ENCODE results near the gene DSCAML1.

The DSCAML1 gene

DNA sequence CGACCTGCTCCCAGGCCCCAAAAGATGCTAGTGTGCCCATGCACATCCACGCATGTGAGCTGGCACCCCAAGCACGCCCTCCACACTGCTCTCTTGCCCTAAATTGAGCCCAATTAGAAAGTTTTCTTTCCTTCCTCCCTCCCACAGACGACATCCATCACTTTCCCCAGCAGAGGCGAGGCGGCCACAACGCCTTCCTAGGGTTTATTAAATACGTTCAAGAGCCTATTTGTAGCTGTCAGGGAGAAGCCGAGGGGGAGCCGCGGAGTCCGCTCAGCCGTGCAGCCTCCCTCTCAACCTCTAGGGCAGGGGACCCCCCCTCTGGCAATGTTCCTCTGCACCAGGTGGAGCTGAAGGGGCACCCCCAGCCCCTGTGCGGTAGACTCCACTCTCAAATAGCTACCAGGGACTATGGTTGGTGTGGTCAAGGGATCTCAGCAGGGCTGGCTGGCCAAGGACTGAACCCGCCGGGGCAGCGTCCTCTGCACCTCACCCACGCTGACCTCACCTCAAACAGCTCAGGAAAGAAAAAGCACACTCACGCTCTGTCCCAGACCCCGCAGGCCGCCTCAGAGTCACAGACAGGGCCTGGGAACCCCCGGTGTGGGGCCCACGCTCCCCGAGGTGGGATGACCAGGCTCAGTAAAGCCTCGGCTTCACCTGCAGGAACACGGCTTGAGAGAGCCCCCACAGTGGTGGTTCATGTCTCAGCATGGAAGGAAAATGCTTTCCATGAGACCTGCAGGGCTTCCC is 152.4 kb downstream of the DSCAML1 start:
- H3K27me3 ChIP-seq = peaks cover 0 to 40% of the 10 kb centered on the region in 2 donors
- H3K4me3 ChIP-seq = no peak overlapping the region
- no peak overlapping the region for H3K27ac ChIP-seq
- H3K4me1 ChIP-seq = no peaks in the 10 kb centered on the region
- no peak for DNase-seq
- no peaks in the 10 kb centered on the region for H3K36me3 ChIP-seq
- TF ChIP-seq, protein P1, sequence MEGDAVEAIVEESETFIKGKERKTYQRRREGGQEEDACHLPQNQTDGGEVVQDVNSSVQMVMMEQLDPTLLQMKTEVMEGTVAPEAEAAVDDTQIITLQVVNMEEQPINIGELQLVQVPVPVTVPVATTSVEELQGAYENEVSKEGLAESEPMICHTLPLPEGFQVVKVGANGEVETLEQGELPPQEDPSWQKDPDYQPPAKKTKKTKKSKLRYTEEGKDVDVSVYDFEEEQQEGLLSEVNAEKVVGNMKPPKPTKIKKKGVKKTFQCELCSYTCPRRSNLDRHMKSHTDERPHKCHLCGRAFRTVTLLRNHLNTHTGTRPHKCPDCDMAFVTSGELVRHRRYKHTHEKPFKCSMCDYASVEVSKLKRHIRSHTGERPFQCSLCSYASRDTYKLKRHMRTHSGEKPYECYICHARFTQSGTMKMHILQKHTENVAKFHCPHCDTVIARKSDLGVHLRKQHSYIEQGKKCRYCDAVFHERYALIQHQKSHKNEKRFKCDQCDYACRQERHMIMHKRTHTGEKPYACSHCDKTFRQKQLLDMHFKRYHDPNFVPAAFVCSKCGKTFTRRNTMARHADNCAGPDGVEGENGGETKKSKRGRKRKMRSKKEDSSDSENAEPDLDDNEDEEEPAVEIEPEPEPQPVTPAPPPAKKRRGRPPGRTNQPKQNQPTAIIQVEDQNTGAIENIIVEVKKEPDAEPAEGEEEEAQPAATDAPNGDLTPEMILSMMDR (IDR thresholded peaks at IDR 0.05) = no peak
- intact Hi-C loops (cut with DNase I; ENCODE audit: low total_unique reads) = no loop called here
- H3K9me3 ChIP-seq = no peaks in the 10 kb centered on the region

DNA sequence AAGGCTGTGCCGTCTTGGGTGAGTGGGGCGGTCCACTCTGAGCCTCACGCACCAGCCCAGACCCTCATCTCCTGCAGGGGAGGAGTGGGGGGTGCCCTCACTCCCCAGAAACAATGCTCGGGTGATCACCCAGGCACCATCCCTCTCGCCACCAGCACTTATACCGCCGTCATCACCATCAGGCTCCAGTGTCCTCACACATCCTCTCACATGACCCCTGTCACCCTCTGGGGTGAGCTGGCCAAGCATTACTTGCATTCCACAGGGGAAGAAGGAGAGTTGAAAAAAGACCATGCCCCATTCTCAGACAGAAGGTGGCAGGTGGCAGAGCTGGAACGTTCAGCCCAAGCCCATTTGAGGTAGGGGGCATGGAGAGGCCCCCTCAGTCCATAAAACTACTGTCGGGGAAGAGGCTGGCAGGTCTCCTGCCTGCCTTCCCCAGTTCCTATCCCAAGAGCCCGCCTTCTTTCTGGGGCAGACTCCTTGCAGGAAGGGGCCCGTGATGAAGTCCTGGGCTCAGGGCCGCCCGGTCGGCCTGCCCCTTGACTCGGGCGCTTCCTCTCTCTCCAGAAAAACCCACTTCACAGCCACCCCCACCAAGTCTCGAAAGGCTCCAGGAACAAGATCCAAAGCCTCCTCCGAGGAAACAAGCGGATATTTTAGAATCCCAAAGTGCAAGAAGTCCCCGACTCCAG is 153.3 kb downstream of the DSCAML1 start:
- intact Hi-C loops (cut with DNase I; ENCODE audit: low total_unique reads) = no loop called here
- Histone ChIP-seq H3K27me3 (peaks cover 0 to 44% of the 10 kb centered on the region in 2 donors), H3K27ac (no peak overlapping the region), H3K9me3 (no peaks in the 10 kb centered on the region), H3K4me3 (no peak overlapping the region), H3K36me3 (no peaks in the 10 kb centered on the region), H3K4me1 (no peaks in the 10 kb centered on the region)
- DNase-seq = no peak
- TF ChIP-seq, protein P1 (IDR thresholded peaks at IDR 0.05) = no peak

DNA sequence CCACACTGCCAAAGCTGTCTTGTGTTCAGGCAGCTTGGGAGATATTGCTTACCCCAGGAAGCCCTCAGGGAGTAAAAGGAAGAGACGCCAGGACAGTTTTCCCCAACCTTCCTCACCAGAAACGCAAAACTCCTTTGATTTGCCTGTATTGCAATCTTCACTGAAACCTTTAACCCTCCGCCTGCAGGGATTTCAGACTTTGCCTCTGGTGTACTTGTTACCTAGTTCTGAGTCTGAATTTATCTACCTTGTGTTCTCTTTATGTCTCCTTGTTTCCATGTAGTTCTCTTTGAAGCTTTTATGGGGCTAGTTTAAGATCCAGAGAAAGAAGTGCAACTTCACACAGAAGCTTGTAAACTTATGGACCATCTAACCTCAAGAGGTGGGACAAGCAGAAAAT is 154.2 kb downstream of the DSCAML1 start:
- Histone ChIP-seq H3K4me3 (no peak overlapping the region), H3K27me3 (peaks cover 0 to 44% of the 10 kb centered on the region in 2 donors), H3K27ac (no peak overlapping the region), H3K36me3 (no peaks in the 10 kb centered on the region), H3K4me1 (no peaks in the 10 kb centered on the region), H3K9me3 (no peaks in the 10 kb centered on the region)
- TF ChIP-seq, protein P1 (IDR thresholded peaks at IDR 0.05) = no peak
- no peak for DNase-seq
- intact Hi-C loops (cut with DNase I; ENCODE audit: low total_unique reads) = no loop called here

DNA sequence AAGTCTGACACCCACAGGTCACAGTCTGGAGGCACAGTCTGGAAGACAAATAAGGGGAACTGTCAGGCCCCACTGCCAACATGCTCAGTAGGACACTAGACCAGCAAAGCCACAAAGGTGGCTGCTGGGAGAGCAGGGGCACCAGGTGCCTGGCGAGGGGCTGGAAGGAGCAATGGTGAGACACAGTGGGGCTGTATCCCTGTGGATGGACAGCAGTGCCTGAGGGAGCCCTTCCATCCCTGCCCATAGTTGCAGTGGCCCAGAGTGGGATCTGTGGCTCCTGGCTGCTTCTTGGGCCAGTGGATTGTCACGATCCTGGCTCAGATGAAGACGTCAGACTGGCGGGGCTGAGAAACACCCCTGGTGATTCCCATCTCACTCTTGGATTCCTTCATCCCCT is 154.6 kb downstream of the DSCAML1 start:
- no peaks in the 10 kb centered on the region for H3K36me3 ChIP-seq
- intact Hi-C loops (cut with DNase I; ENCODE audit: low total_unique reads) = no loop called here
- no peak for DNase-seq
- H3K4me1 ChIP-seq = no peaks in the 10 kb centered on the region
- no peaks in the 10 kb centered on the region for H3K9me3 ChIP-seq
- H3K27me3 ChIP-seq = peaks cover 0 to 44% of the 10 kb centered on the region in 2 donors
- TF ChIP-seq, protein P1 (IDR thresholded peaks at IDR 0.05) = no peak
- no peak overlapping the region for H3K27ac ChIP-seq
- no peak overlapping the region for H3K4me3 ChIP-seq

DNA sequence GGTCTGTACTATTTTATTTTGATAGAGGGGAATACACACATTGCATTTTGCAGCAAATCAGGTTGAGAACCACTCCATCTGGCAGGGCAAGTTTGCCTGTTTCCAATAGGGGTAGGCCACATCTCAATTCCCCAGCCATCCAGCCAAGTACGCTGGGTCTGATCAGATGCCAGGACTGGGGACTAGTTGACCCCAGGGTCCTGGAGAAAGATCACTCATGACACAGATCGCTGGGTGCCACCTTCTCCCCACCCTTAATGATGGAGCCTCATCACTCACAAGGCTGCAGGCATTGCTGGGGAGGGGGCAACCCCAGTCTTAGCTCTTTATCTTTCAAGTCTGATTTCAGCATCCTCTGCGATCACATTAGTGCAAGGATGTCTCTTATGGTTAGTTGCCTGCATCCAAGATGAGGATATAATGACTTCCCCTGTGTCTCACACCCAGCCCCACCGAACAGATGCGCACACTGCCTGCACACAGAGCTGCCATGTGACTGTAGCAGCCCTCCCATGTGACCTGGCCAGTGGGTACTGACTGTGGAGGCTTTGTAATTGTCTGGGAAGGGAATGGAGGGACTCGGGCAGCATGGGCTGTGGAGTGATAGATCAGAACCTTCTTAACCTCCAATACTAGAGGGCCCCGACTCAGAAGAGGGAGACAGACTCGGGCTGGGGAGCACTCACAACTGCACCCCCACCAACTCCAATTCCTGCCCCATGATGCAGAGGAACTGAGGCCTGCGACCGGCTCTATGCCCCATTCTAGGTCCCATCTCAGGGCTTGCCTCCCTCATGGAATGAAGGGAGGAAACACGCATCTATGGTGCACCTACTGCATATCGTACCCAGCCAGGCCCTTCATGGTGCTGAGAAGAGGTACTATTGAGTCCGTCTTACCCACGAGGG is 155.8 kb downstream of the DSCAML1 start:
- H3K4me1 ChIP-seq = no peaks in the 10 kb centered on the region
- intact Hi-C loops (cut with DNase I; ENCODE audit: low total_unique reads) = no loop called here
- peaks cover 0 to 43% of the 10 kb centered on the region in 2 donors for H3K27me3 ChIP-seq
- no peaks in the 10 kb centered on the region for H3K9me3 ChIP-seq
- DNase-seq = no peak
- no peaks in the 10 kb centered on the region for H3K36me3 ChIP-seq
- H3K4me3 ChIP-seq = no peak overlapping the region
- TF ChIP-seq, protein P1 (IDR thresholded peaks at IDR 0.05) = no peak
- no peak overlapping the region for H3K27ac ChIP-seq
